A549 (cell line): ENCODE data around the gene MRTFB. TPM values are rescaled to one million over a fixed set of nuclear protein-coding genes. Genes with fewer than 3 reads are reported as not detected.

Source experiments
- ATAC-seq, 2 experiments: fragments of 200-7000 bp in 1 of 2; fragments of >200 bp in 1 of 2; cut with Nextera tagmentation in 1 of 2; cut with Tn5 transposase in 1 of 2; 3 replicates each; pipeline versions ENCODE4 v1.8.0 to v1.9.1; 2018 to 2020; ENCODE audit warnings: mild to moderate bottlenecking in 1 of 2, moderate library complexity in 1 of 2
- CTCF ChIA-PET: fragments of 300-600 bp; sonication (Branson Sonifier 250); formaldehyde crosslinking; extraction: SDS; loops from one replicate; lab custom pipeline; 2021; ENCODE audit warnings: antibody characterized with exemption, inconsistent platforms; lab: Yijun Ruan, JAX
- POLR2A ChIA-PET: fragments of 350-600 bp; formaldehyde crosslinking; extraction: SDS; loops from one replicate; lab custom pipeline; 2021; ENCODE audit warnings: antibody characterized with exemption, inconsistent platforms; lab: Yijun Ruan, JAX
- DNase-seq, 2 experiments: peaks; one replicate each; pipeline versions ENCODE4 v3.0.0 to v3.0.0-alpha.2; 2011 to 2016; ENCODE audit warnings: low read depth in 1 of 2, low spot score in 1 of 2
- FAIRE-seq: peaks from 2 replicates; lab custom pipeline; 2011; peaks lifted over from hg19 to GRCh38; lab: Jason Lieb, UNC
- H3K27ac ChIP-seq, 2 experiments: fragments of >200 bp; sonication (Bioruptor Twin); formaldehyde crosslinking; 3 replicates each; pipeline ENCODE4 v1.5.1; 2016 to 2017
- H3K4me1 ChIP-seq: fragments of >200 bp; sonication (Bioruptor Twin); formaldehyde crosslinking; 3 replicates; pipeline ENCODE4 v1.6.1; 2016
- H3K4me2 ChIP-seq: fragments of >200 bp; sonication (Bioruptor Twin); formaldehyde crosslinking; 3 replicates; pipeline ENCODE4 v1.6.1; 2016
- H3K4me3 ChIP-seq: fragments of >200 bp; sonication (Bioruptor Twin); formaldehyde crosslinking; 3 replicates; pipeline ENCODE4 v1.5.1; 2016
- H3K9me3 ChIP-seq: fragments of >200 bp; sonication (Bioruptor Twin); formaldehyde crosslinking; 3 replicates; pipeline ENCODE4 v1.6.1; 2016
- BHLHE40 ChIP-seq: IDR thresholded peaks from 2 replicates; pipeline ENCODE4 v1.6.1; 2012; ENCODE audit warnings: low read depth, low read length, inconsistent platforms
- CBX2 ChIP-seq: fragments of 200-600 bp; sonication (generic); IDR thresholded peaks from 2 replicates; pipeline ENCODE4 v1.6.1; 2016; ENCODE audit warnings: low read depth, mild to moderate bottlenecking, borderline replicate concordance
- CEBPB ChIP-seq, 2 experiments: fragments of >200 bp in 1 of 2; sonication (Bioruptor Twin) in 1 of 2; formaldehyde crosslinking in 1 of 2; IDR thresholded peaks; 2 replicates each; pipeline ENCODE4 v1.6.1; 2012 to 2016
- CHD2 ChIP-seq: fragments of 150-350 bp; IDR thresholded peaks from 2 replicates; pipeline ENCODE4 v1.6.1; 2014; ENCODE audit warnings: low read length; ENCODE audit not compliant: partially characterized antibody
- CHD4 ChIP-seq: fragments of 200-600 bp; sonication (generic); IDR thresholded peaks from 2 replicates; pipeline ENCODE4 v1.6.1; 2016; ENCODE audit warnings: antibody characterized with exemption, mild to moderate bottlenecking, borderline replicate concordance
- EHMT2 ChIP-seq: fragments of 200-600 bp; sonication (generic); IDR thresholded peaks from 2 replicates; pipeline ENCODE4 v1.6.1; 2016; ENCODE audit warnings: antibody characterized with exemption, low read depth, mild to moderate bottlenecking, moderate library complexity
- EP300 ChIP-seq, 2 experiments: fragments of >200 bp; sonication (Bioruptor Twin); formaldehyde crosslinking; IDR thresholded peaks; 2 replicates in 1 of 2; 3 replicates in 1 of 2; pipeline ENCODE4 v1.6.1; 2016 to 2017
- FOSB ChIP-seq: fragments of 250-450 bp; sonication (Bioruptor Pico); IDR thresholded peaks from 2 replicates; pipeline ENCODE4 v1.5.0; 2020; ENCODE audit warnings: mild to moderate bottlenecking, moderate library complexity
- FOSL2 ChIP-seq, 2 experiments: fragments of 450-650 bp in 1 of 2; fragments of >200 bp in 1 of 2; sonication (Bioruptor Twin) in 1 of 2; formaldehyde crosslinking; IDR thresholded peaks; 2 replicates each; pipeline versions ENCODE4 v1.5.0 to v1.6.1; 2016 to 2020; ENCODE audit warnings: mild to moderate bottlenecking in 1 of 2, moderate library complexity in 1 of 2
- FOXS1 ChIP-seq: fragments of 250-450 bp; sonication (Bioruptor Pico); IDR thresholded peaks from 2 replicates; pipeline ENCODE4 v1.5.0; 2020; ENCODE audit warnings: mild to moderate bottlenecking, moderate library complexity
- HMGXB4 ChIP-seq: fragments of 250-450 bp; sonication (Bioruptor Pico); IDR thresholded peaks from 2 replicates; pipeline ENCODE4 v1.5.0; 2021; ENCODE audit warnings: mild to moderate bottlenecking, moderate library complexity, borderline replicate concordance
- HOXB13 ChIP-seq: fragments of 250-450 bp; sonication (Bioruptor Pico); IDR thresholded peaks from 2 replicates; pipeline ENCODE4 v1.5.0; 2020; ENCODE audit warnings: low read depth, mild to moderate bottlenecking, moderate library complexity
- MAZ ChIP-seq: fragments of 150-350 bp; IDR thresholded peaks from 2 replicates; pipeline ENCODE4 v1.6.1; 2014; ENCODE audit warnings: antibody characterized with exemption, low read depth, low read length, borderline replicate concordance
- MYC ChIP-seq: IDR thresholded peaks from 2 replicates; pipeline ENCODE4 v1.6.1; 2012; ENCODE audit warnings: mild to moderate bottlenecking, inconsistent platforms, low read length, improper control_type of control experiment, borderline replicate concordance
- NFE2L2 ChIP-seq: fragments of 150-350 bp; conservative IDR thresholded peaks from 2 replicates; pipeline ENCODE4 v1.6.1; 2014; ENCODE audit warnings: low read length
- NPAS2 ChIP-seq: fragments of 250-450 bp; sonication (Bioruptor Pico); IDR thresholded peaks from 2 replicates; pipeline ENCODE4 v1.8.0; 2022; ENCODE audit warnings: mild to moderate bottlenecking, moderate library complexity, borderline replicate concordance
- PBX3 ChIP-seq: IDR thresholded peaks from 2 replicates; pipeline ENCODE4 v1.6.1; 2012
- RAD21 ChIP-seq, 2 experiments: fragments of >200 bp in 1 of 2; sonication (Bioruptor Twin) in 1 of 2; formaldehyde crosslinking in 1 of 2; IDR thresholded peaks in 1 of 2; conservative IDR thresholded peaks in 1 of 2; 2 replicates in 1 of 2; 3 replicates in 1 of 2; pipeline ENCODE4 v1.6.1; 2012 to 2018; ENCODE audit warnings: inconsistent platforms in 1 of 2
- RNF2 ChIP-seq: fragments of 200-600 bp; sonication (generic); IDR thresholded peaks from 2 replicates; pipeline ENCODE4 v1.6.1; 2016; ENCODE audit warnings: low read depth, mild to moderate bottlenecking, antibody characterized with exemption, moderate library complexity, borderline replicate concordance
- TFCP2L1 ChIP-seq: fragments of 250-450 bp; sonication (Bioruptor Pico); IDR thresholded peaks from 2 replicates; pipeline ENCODE4 v1.5.0; 2021; ENCODE audit warnings: mild to moderate bottlenecking
- ZFP36 ChIP-seq: fragments of 450-650 bp; IDR thresholded peaks from 2 replicates; pipeline ENCODE4 v1.6.1; 2014; ENCODE audit warnings: borderline replicate concordance; ENCODE audit not compliant: partially characterized antibody
- WGBS: methylation state at CpG from one replicate; pipeline ENCODE4 v1.1.6; 2017; ENCODE audit errors: missing lambda C conversion rate; 5-methylcytosine and 5-hydroxymethylcytosine counted together
- polyA minus RNA-seq: library from RNA; depleted of rRNA, polyadenylated mRNA; stranded (reverse); fragments of >200 nt; gene quantifications from 2 replicates; pipeline ENCODE4 v1.2.3, GENCODE V29; 2011; rRNA and poly(A)+ RNA removed
- polyA plus RNA-seq, 4 experiments: library from polyadenylated mRNA; depleted of rRNA in 3 of 4; stranded (reverse); fragments of >200 nt; fragmentation: RNase III in 1 of 4; extraction: RNeasy Plus Mini Kit Qiagen cat#74134 plus additional on column Dnase treatment in 1 of 4; gene quantifications; 2 replicates in 3 of 4; 3 replicates in 1 of 4; pipeline ENCODE4 v1.2.3, GENCODE V29; 2011 to 2017
- TF ChIP-seq, protein P1 (sequence below): fragments of 450-650 bp; IDR thresholded peaks from 2 replicates; pipeline ENCODE4 v1.6.1; 2014; ENCODE audit warnings: antibody characterized with exemption
- TF ChIP-seq, protein P2 (sequence below): IDR thresholded peaks from 2 replicates; pipeline ENCODE4 v1.6.1; 2012; ENCODE audit warnings: low read depth, borderline replicate concordance
- TF ChIP-seq, protein P3 (sequence below): fragments of >200 bp; sonication (Bioruptor Twin); formaldehyde crosslinking; IDR thresholded peaks from 2 replicates; pipeline ENCODE4 v1.6.1; 2016
- TF ChIP-seq, protein P4 (sequence below): fragments of >200 bp; sonication (Bioruptor Twin); formaldehyde crosslinking; IDR thresholded peaks from 3 replicates; pipeline ENCODE4 v1.5.1; 2016

The MRTFB gene, protein sequence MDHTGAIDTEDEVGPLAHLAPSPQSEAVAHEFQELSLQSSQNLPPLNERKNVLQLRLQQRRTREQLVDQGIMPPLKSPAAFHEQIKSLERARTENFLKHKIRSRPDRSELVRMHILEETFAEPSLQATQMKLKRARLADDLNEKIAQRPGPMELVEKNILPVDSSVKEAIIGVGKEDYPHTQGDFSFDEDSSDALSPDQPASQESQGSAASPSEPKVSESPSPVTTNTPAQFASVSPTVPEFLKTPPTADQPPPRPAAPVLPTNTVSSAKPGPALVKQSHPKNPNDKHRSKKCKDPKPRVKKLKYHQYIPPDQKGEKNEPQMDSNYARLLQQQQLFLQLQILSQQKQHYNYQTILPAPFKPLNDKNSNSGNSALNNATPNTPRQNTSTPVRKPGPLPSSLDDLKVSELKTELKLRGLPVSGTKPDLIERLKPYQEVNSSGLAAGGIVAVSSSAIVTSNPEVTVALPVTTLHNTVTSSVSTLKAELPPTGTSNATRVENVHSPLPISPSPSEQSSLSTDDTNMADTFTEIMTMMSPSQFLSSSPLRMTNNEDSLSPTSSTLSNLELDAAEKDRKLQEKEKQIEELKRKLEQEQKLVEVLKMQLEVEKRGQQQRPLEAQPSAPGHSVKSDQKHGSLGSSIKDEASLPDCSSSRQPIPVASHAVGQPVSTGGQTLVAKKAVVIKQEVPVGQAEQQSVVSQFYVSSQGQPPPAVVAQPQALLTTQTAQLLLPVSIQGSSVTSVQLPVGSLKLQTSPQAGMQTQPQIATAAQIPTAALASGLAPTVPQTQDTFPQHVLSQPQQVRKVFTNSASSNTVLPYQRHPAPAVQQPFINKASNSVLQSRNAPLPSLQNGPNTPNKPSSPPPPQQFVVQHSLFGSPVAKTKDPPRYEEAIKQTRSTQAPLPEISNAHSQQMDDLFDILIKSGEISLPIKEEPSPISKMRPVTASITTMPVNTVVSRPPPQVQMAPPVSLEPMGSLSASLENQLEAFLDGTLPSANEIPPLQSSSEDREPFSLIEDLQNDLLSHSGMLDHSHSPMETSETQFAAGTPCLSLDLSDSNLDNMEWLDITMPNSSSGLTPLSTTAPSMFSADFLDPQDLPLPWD
- 24.2 and 39.7 TPM in 2 replicates for polyA plus RNA-seq (2011; rRNA removed)
- polyA plus RNA-seq (2012; cell fraction: cytosol; rRNA removed) = 6.0 and 8.9 TPM in 2 replicates
- polyA plus RNA-seq (2012; cell fraction: nucleus; rRNA removed) = 14.7 and 18.7 TPM in 2 replicates
- polyA plus RNA-seq (2017; fragmentation: RNase III; extraction: RNeasy Plus Mini Kit Qiagen cat#74134 plus additional on column Dnase treatment) = 13.3 to 13.9 TPM (median 13.7 TPM) in 3 replicates
- 40.8 and 50.5 TPM in 2 replicates for polyA minus RNA-seq

DNA sequence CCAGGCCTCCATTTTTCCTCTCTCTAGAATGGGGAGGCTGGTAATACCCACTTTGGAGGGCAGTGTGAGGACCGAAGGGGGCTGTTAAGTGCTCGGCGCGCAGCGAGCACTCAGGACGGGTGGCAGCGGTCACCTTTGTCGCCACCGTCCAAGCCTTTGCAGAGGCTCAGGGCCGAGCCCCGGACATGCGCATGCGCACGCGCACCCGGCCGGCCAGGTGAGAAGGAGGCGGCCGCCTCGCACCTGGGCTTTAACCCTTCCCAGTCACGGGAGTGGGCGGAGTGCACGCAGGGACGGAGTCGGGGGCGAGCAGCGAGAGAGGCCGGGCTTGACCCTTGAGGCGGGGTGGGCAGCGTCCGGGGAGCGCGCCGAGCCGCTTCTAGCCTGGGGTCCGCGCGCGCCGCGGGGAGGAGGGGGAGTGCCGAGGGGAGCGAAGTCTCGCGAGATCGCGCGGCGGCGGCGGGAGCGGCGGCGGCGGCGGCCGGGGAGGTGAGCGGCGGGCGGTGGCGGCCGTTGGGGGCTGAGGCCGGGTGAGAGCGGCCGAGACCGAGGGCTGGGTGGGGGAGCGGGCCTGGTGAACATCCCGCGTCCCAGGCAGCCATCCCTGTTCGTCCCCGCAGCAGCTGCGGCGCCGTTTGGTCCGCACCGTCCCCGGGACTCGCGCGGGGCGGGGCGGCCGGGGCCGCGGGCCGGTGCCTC, at the start of gene MRTFB:
TSS of gene MRTFB (plus strand) at position 443 of the 699 bp plus-strand sequence. CDS start 69,288 bp downstream, outside the sequence.
- H3K9me3 ChIP-seq = no peaks in the 10 kb centered on the region
- POLR2A ChIA-PET = no interaction called here
- CTCF ChIA-PET = interaction anchor here (0.6 kb wide), 1 partner anchor 10 kb away, joined by 5 read pairs; no protein-coding TSS in a partner anchor
- H3K4me3 ChIP-seq = peak within 1 kb of the TSS; percentile 88
- 0% methylated on average over 9 of the region's 86 CpGs for WGBS
- ATAC-seq (peak; percentile 90 to 93), DNase-seq (peak; percentile 74 to 76), FAIRE-seq (no peak)
- peak within 1 kb of the TSS; percentile 88 for H3K4me2 ChIP-seq
- H3K27ac ChIP-seq = peak within 1 kb of the TSS; percentile 89 to 100
- peaks cover 34% of the 10 kb centered on the region; the same call in 2 of the 3 replicates for H3K4me1 ChIP-seq
- TF ChIP-seq HMGXB4 (CRISPR knock-in tag) (no peak), NPAS2 (CRISPR knock-in tag) (no peak), CEBPB (IDR thresholded peaks at IDR 0.05) (no peak), NFE2L2 (no peak), CHD4 (no peak), HOXB13 (no peak), EHMT2 (no peak), CHD2 (peak; percentile 87), TFCP2L1 (CRISPR knock-in tag) (no peak), FOXS1 (no peak), CBX2 (no peak), BHLHE40 (no peak), ZFP36 (no peak), MYC (no peak), MAZ (no peak), PBX3 (no peak), FOSL2 (IDR thresholded peaks at IDR 0.05) (no peak), FOSL2 (CRISPR knock-in tag; IDR thresholded peaks at IDR 0.05) (no peak), RAD21 (conservative IDR thresholded peaks at IDR 0.05 in 1 of 2, IDR thresholded peaks at IDR 0.05 in 1 of 2) (no peak; a peak in 2 of 5 replicates), RNF2 (no peak), FOSB (no peak), EP300 (IDR thresholded peaks at IDR 0.05) (no peak)
- TF ChIP-seq, protein P1, sequence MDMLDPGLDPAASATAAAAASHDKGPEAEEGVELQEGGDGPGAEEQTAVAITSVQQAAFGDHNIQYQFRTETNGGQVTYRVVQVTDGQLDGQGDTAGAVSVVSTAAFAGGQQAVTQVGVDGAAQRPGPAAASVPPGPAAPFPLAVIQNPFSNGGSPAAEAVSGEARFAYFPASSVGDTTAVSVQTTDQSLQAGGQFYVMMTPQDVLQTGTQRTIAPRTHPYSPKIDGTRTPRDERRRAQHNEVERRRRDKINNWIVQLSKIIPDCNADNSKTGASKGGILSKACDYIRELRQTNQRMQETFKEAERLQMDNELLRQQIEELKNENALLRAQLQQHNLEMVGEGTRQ = no peak
- TF ChIP-seq, protein P2, sequence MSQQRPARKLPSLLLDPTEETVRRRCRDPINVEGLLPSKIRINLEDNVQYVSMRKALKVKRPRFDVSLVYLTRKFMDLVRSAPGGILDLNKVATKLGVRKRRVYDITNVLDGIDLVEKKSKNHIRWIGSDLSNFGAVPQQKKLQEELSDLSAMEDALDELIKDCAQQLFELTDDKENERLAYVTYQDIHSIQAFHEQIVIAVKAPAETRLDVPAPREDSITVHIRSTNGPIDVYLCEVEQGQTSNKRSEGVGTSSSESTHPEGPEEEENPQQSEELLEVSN = peak; percentile 74
- TF ChIP-seq, protein P3, sequence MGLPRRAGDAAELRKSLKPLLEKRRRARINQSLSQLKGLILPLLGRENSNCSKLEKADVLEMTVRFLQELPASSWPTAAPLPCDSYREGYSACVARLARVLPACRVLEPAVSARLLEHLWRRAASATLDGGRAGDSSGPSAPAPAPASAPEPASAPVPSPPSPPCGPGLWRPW = no peak
- TF ChIP-seq, protein P4, sequence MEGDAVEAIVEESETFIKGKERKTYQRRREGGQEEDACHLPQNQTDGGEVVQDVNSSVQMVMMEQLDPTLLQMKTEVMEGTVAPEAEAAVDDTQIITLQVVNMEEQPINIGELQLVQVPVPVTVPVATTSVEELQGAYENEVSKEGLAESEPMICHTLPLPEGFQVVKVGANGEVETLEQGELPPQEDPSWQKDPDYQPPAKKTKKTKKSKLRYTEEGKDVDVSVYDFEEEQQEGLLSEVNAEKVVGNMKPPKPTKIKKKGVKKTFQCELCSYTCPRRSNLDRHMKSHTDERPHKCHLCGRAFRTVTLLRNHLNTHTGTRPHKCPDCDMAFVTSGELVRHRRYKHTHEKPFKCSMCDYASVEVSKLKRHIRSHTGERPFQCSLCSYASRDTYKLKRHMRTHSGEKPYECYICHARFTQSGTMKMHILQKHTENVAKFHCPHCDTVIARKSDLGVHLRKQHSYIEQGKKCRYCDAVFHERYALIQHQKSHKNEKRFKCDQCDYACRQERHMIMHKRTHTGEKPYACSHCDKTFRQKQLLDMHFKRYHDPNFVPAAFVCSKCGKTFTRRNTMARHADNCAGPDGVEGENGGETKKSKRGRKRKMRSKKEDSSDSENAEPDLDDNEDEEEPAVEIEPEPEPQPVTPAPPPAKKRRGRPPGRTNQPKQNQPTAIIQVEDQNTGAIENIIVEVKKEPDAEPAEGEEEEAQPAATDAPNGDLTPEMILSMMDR = no peak
